Neural progenitor cell (in vitro differentiated cells): ENCODE data around the gene LRP2BP. TPM values are rescaled to one million over a fixed set of nuclear protein-coding genes. Genes with fewer than 3 reads are reported as not detected.

Experiments used
- DNase-seq: peaks from one replicate; pipeline ENCODE4 v3.0.0-alpha.2; 2016; ENCODE audit warnings: low spot score
- H2AFZ ChIP-seq: fragments of 200-600 bp; sonication (generic); replicated peaks from 2 replicates; pipeline ENCODE4 v1.6.1; 2016; ENCODE audit warnings: antibody characterized with exemption
- H3F3A ChIP-seq: fragments of 200-600 bp; sonication (generic); 2 replicates; pipeline ENCODE4 v1.6.1; 2016; ENCODE audit warnings: antibody characterized with exemption, low read depth
- H3K27ac ChIP-seq: fragments of 200-600 bp; sonication (generic); 2 replicates; pipeline ENCODE4 v1.5.1; 2016; ENCODE audit warnings: mild to moderate bottlenecking
- H3K27me3 ChIP-seq: fragments of 200-600 bp; sonication (generic); 2 replicates; pipeline ENCODE4 v1.6.1; 2016; ENCODE audit warnings: mild to moderate bottlenecking, moderate library complexity
- H3K36me3 ChIP-seq: fragments of 200-600 bp; sonication (generic); 2 replicates; pipeline ENCODE4 v1.5.1; 2016
- H3K4me1 ChIP-seq: fragments of 200-600 bp; sonication (generic); 2 replicates; pipeline ENCODE4 v1.6.1; 2016; ENCODE audit warnings: mixed run types
- H3K4me2 ChIP-seq: fragments of 200-600 bp; sonication (generic); 2 replicates; pipeline ENCODE4 v1.6.1; 2016
- H3K4me3 ChIP-seq: fragments of 200-600 bp; sonication (generic); 2 replicates; pipeline ENCODE4 v1.5.1; 2016
- H3K79me2 ChIP-seq: fragments of 200-600 bp; sonication (generic); 2 replicates; pipeline ENCODE4 v1.6.1; 2016; ENCODE audit warnings: low read depth
- H3K9ac ChIP-seq: fragments of 200-600 bp; sonication (generic); 2 replicates; pipeline ENCODE4 v1.6.1; 2016
- H3K9me3 ChIP-seq: fragments of 200-600 bp; sonication (generic); 2 replicates; pipeline ENCODE4 v1.5.1; 2016; ENCODE audit warnings: low read depth
- H4K20me1 ChIP-seq: fragments of 200-600 bp; sonication (generic); 2 replicates; pipeline ENCODE4 v1.6.1; 2016; ENCODE audit warnings: low read depth
- H3K27ac Mint-ChIP-seq: 3 replicates; pipeline ENCODE4 v1.8.0; 2021; ENCODE audit warnings: mixed read lengths
- H3K27me3 Mint-ChIP-seq: 2 replicates; pipeline ENCODE4 v1.8.0; 2022; ENCODE audit warnings: low read depth, mild to moderate bottlenecking, inconsistent platforms, moderate library complexity, mixed read lengths; ENCODE audit not compliant: insufficient read depth
- H3K36me3 Mint-ChIP-seq: 3 replicates; pipeline ENCODE4 v1.8.0; 2021; ENCODE audit warnings: mixed read lengths
- H3K4me1 Mint-ChIP-seq: 3 replicates; pipeline ENCODE4 v1.8.0; 2021; ENCODE audit warnings: mixed read lengths
- H3K4me3 Mint-ChIP-seq: 3 replicates; pipeline ENCODE4 v1.8.0; 2021; ENCODE audit warnings: mild to moderate bottlenecking, moderate library complexity, mixed read lengths
- H3K9me3 Mint-ChIP-seq: 3 replicates; pipeline ENCODE4 v1.8.0; 2020; ENCODE audit warnings: mixed read lengths
- CTCF ChIP-seq: fragments of 200-600 bp; sonication (generic); IDR thresholded peaks from 2 replicates; pipeline ENCODE4 v1.5.1; 2017; ENCODE audit warnings: antibody characterized with exemption, mild to moderate bottlenecking
- EZH2 ChIP-seq: fragments of 200-600 bp; sonication (generic); IDR thresholded peaks from 2 replicates; pipeline ENCODE4 v1.6.1; 2017; ENCODE audit warnings: antibody characterized with exemption, mild to moderate bottlenecking, moderate library complexity
- EZH2phosphoT487 ChIP-seq: fragments of 200-600 bp; sonication (generic); IDR thresholded peaks from 2 replicates; pipeline ENCODE4 v1.6.1; 2017; ENCODE audit warnings: antibody characterized with exemption
- total RNA-seq: library from RNA; depleted of rRNA; stranded (reverse); fragments of >200 nt; gene quantifications from 2 replicates; pipeline ENCODE4 v1.2.3, GENCODE V29; 2015; ENCODE audit warnings: low replicate concordance

Gene LRP2BP
- total RNA-seq, 1 donor from 2014 or later = 0.69 TPM

- no peaks in the 10 kb centered on the region for H3K36me3 ChIP-seq
- H3K4me3 ChIP-seq = no peak overlapping the region
- no peak overlapping the region for H3K9ac ChIP-seq
- H3K27ac ChIP-seq = no peak overlapping the region
- Mint-ChIP-seq H3K27ac (peak overlapping the region; percentile 49), H3K4me3 (no peak overlapping the region), H3K9me3 (no peaks in the 10 kb centered on the region), H3K36me3 (peaks cover 22% of the 10 kb centered on the region), H3K27me3 (peaks cover 2% of the 10 kb centered on the region), H3K4me1 (peaks cover 8% of the 10 kb centered on the region)
- TF ChIP-seq EZH2phosphoT487 = no peak
- TF ChIP-seq CTCF = no peak
- TF ChIP-seq EZH2 = no peak
- H2AFZ ChIP-seq = no peak overlapping the region
- no peak overlapping the region for H3K4me2 ChIP-seq
- no peaks in the 10 kb centered on the region for H3K9me3 ChIP-seq
- no peaks in the 10 kb centered on the region for H3K79me2 ChIP-seq
- no peaks in the 10 kb centered on the region for H3F3A ChIP-seq
- no peak for DNase-seq
- H3K27me3 ChIP-seq = no peaks in the 10 kb centered on the region
- H3K4me1 ChIP-seq = no peaks in the 10 kb centered on the region
- no peaks in the 10 kb centered on the region for H4K20me1 ChIP-seq
Observed at GRCh38 chr4:185358514-185358913, 37.2 kb downstream of the LRP2BP start.

- H4K20me1 ChIP-seq = no peaks in the 10 kb centered on the region
- no peaks in the 10 kb centered on the region for H3K9me3 ChIP-seq
- H2AFZ ChIP-seq = no peak overlapping the region
- no peaks in the 10 kb centered on the region for H3F3A ChIP-seq
- H3K9ac ChIP-seq = no peak overlapping the region
- no peaks in the 10 kb centered on the region for H3K79me2 ChIP-seq
- H3K27me3 ChIP-seq = no peaks in the 10 kb centered on the region
- peaks cover 8% of the 10 kb centered on the region for H3K4me1 Mint-ChIP-seq
- no peak overlapping the region for H3K4me3 ChIP-seq
- no peaks in the 10 kb centered on the region for H3K36me3 ChIP-seq
- no peaks in the 10 kb centered on the region for H3K4me1 ChIP-seq
- no peak overlapping the region for H3K4me2 ChIP-seq
- peaks cover 2% of the 10 kb centered on the region for H3K27me3 Mint-ChIP-seq
- no peak overlapping the region for H3K4me3 Mint-ChIP-seq
- TF ChIP-seq CTCF (no peak), EZH2 (no peak), EZH2phosphoT487 (no peak)
- no peaks in the 10 kb centered on the region for H3K9me3 Mint-ChIP-seq
- H3K27ac ChIP-seq = no peak overlapping the region
- peaks cover 25% of the 10 kb centered on the region for H3K36me3 Mint-ChIP-seq
- DNase-seq = no peak
- H3K27ac Mint-ChIP-seq = no peak overlapping the region
Observed at GRCh38 chr4:185357733-185358440, 37.8 kb downstream of the LRP2BP start.

- H3K79me2 ChIP-seq = no peaks in the 10 kb centered on the region
- no peak overlapping the region for H3K4me3 ChIP-seq
- H3K9me3 ChIP-seq = no peaks in the 10 kb centered on the region
- peaks cover 25% of the 10 kb centered on the region for H3K36me3 Mint-ChIP-seq
- no peaks in the 10 kb centered on the region for H3K27me3 ChIP-seq
- DNase-seq = no peak
- no peaks in the 10 kb centered on the region for H3F3A ChIP-seq
- H3K36me3 ChIP-seq = no peaks in the 10 kb centered on the region
- peaks cover 2% of the 10 kb centered on the region for H3K27me3 Mint-ChIP-seq
- H3K9ac ChIP-seq = no peak overlapping the region
- H3K9me3 Mint-ChIP-seq = no peaks in the 10 kb centered on the region
- no peak overlapping the region for H3K4me2 ChIP-seq
- H3K4me1 Mint-ChIP-seq = peaks cover 14% of the 10 kb centered on the region
- H3K4me1 ChIP-seq = no peaks in the 10 kb centered on the region
- no peak overlapping the region for H3K27ac Mint-ChIP-seq
- H3K4me3 Mint-ChIP-seq = no peak overlapping the region
- no peak for TF ChIP-seq EZH2
- no peak for TF ChIP-seq CTCF
- TF ChIP-seq EZH2phosphoT487 = no peak
- no peak overlapping the region for H3K27ac ChIP-seq
- H4K20me1 ChIP-seq = no peaks in the 10 kb centered on the region
- H2AFZ ChIP-seq = no peak overlapping the region
Observed at GRCh38 chr4:185357211-185357610, 38.5 kb downstream of the LRP2BP start.
